Right lobe of liver (tissue), 6 donors: ENCODE results near the gene SMARCC2. TPM values are rescaled to one million over a fixed set of nuclear protein-coding genes. Genes with fewer than 3 reads are reported as not detected.

ENCODE experiments used
- ATAC-seq, 4 donors: fragments of 200-7000 bp; cut with Tn5 transposase; one replicate each; pipeline ENCODE4 v1.9.1; 2020; ENCODE audit warnings: mild to moderate bottlenecking in 4 of 4, moderate library complexity in 4 of 4
- DNase-seq, 3 donors: peaks; one replicate each; pipeline ENCODE4 v3.0.0-alpha.2; 2020
- H3K27ac ChIP-seq, 3 donors: fragments of 200-600 bp; one replicate each; pipeline ENCODE4 v1.8.0; 2022
- H3K27me3 ChIP-seq, 2 donors: fragments of 200-600 bp; one replicate each; pipeline ENCODE4 v1.8.0; 2022
- H3K36me3 ChIP-seq, 4 donors: fragments of 200-600 bp; sonication (generic) in 1 of 4; one replicate each; pipeline versions ENCODE4 v1.5.1 to v1.8.0; 2017 to 2022; ENCODE audit warnings: control low read depth in 1 of 4
- H3K4me1 ChIP-seq, 4 donors: fragments of 200-600 bp; sonication (generic) in 1 of 4; one replicate each; pipeline versions ENCODE4 v1.5.1 to v1.8.0; 2017 to 2022; ENCODE audit warnings: control low read depth in 1 of 4
- H3K4me3 ChIP-seq, 3 donors: fragments of 200-600 bp; one replicate each; pipeline ENCODE4 v1.8.0; 2022
- H3K9me3 ChIP-seq, 4 donors: fragments of 200-600 bp; sonication (generic) in 1 of 4; one replicate each; pipeline versions ENCODE4 v1.5.1 to v1.8.0; 2017 to 2022; ENCODE audit warnings: control low read depth in 1 of 4
- POLR2A ChIP-seq: fragments of 450-650 bp; IDR thresholded peaks from one replicate; pipeline ENCODE4 v1.6.1; 2017; ENCODE audit warnings: antibody characterized with exemption, mild to moderate bottlenecking
- WGBS: methylation state at CpG from one replicate; pipeline ENCODE4 v1.1.6; 2018; ENCODE audit warnings: low coverage, low lambda C conversion rate; ENCODE audit not compliant: insufficient coverage; ENCODE audit errors: missing lambda C conversion rate; 5-methylcytosine and 5-hydroxymethylcytosine counted together
- intact Hi-C, 2 donors: fragments of 100-400 bp; cut with DNase I; formaldehyde crosslinking; loops; one replicate each; pipeline versions ENCODE4 v1.11.2 to v1.14.1; 2022
- total RNA-seq, 6 experiments: library from RNA; depleted of rRNA in 2 of 6; stranded (reverse); fragments of >200 nt in 2 of 6; fragmentation: NEBNext Ultra II Directional in 3 of 6; extraction: Animal tissue kit (Norgen Biotek cat#: 25700) in 3 of 6; gene quantifications; one replicate each; pipeline versions ENCODE4 v1.1.0 to v1.2.4, GENCODE V29; 2016 to 2023
- TF ChIP-seq, protein P1 (sequence below), 4 donors: fragments of 200-600 bp in 3 of 4; fragments of 450-650 bp in 1 of 4; IDR thresholded peaks; one replicate each; pipeline versions ENCODE4 v1.5.1 to v1.8.0; 2016 to 2022; ENCODE audit warnings: antibody characterized with exemption in 4 of 4, mild to moderate bottlenecking in 2 of 4
- donor health status: DM: no; HTN: yes; CAD: no.
- donor health status: DM: no; HTN: no; CAD: no.
- donor health status: DM: no; HTN: no; CAD: no.
- donor health status: DM: no; HTN: yes; CAD: no.
- donor health status: DM: no; HTN: yes; CAD: no.

The SMARCC2 gene
- total RNA-seq, 6 experiments from 2014 or later: 17.9 to 40.8 (median 25.7) TPM

DNA sequence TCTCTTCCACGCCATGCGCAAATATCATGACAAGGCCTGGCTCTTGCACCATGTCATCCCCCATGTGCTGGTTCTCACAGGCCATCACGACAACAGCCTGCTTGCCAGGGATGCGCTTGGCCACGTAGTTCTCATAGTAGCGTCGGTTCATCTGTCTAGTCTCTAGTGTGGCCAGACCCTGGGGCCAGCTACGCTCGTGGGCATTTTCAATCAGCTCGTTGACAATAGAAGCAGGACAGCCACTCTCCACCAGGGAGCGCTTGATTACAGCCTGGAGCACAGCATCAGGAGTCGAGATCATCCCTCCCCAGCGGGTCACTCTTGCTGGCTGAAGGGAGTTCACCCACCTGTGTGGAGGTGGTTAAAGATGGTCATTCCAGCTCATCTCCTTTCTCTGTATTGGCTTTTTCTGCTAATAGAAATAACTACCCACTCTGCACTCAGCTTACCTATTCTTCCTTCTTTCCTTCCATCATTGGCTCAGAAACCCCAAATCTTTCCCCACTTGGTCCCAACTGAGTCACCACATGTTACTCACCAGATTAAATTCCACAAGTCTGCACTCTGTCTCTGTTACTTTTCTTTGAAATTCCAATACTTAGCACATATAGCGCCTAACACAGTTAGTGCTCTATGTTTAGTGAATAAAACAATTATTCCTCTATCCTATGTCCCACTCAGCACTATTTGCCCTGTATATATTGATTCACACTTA lies 17.3 kb upstream of the SMARCC2 start:
- H3K27me3 ChIP-seq: no peaks in the 10 kb centered on the region
- no peaks in the 10 kb centered on the region for H3K9me3 ChIP-seq
- WGBS: 55% methylated on average over 8 of the region's 14 CpGs
- peaks cover 5 to 54% (median 27%) of the 10 kb centered on the region in 4 donors for H3K36me3 ChIP-seq
- intact Hi-C loops: no loop called here
- TF ChIP-seq, protein P1, sequence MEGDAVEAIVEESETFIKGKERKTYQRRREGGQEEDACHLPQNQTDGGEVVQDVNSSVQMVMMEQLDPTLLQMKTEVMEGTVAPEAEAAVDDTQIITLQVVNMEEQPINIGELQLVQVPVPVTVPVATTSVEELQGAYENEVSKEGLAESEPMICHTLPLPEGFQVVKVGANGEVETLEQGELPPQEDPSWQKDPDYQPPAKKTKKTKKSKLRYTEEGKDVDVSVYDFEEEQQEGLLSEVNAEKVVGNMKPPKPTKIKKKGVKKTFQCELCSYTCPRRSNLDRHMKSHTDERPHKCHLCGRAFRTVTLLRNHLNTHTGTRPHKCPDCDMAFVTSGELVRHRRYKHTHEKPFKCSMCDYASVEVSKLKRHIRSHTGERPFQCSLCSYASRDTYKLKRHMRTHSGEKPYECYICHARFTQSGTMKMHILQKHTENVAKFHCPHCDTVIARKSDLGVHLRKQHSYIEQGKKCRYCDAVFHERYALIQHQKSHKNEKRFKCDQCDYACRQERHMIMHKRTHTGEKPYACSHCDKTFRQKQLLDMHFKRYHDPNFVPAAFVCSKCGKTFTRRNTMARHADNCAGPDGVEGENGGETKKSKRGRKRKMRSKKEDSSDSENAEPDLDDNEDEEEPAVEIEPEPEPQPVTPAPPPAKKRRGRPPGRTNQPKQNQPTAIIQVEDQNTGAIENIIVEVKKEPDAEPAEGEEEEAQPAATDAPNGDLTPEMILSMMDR (IDR thresholded peaks at IDR 0.05): peak; percentile 44 to 62 (median 52)
- TF ChIP-seq POLR2A: no peak
- H3K4me3 ChIP-seq: no peak overlapping the region
- no peak overlapping the region for H3K27ac ChIP-seq
- DNase-seq (peak in 2 of 3 donors; percentile 45 to 57), ATAC-seq (peak; percentile 82 to 85 (median 84))
- H3K4me1 ChIP-seq: peaks cover 0 to 7% (median 0%) of the 10 kb centered on the region in 4 donors

DNA sequence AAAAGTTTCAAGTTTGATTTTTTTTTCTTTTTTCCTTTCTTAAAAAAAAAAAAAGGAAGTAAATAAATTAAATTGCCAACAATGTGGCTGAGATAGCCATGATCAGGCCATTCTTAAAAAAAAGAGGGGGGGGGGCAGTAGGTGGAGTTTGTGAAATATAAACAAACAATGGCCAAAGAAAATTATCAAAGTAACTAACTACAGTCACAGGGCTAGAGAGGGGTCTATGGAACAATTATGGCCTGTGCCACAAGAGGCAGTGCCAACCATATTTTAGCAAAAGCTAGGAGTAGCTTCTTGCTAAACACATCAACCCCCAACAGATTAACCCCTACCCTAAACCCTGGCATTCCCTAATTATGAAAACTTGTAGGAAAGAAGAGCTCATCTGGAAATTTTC lies 16.2 kb upstream of the SMARCC2 start:
- Histone ChIP-seq H3K9me3 (no peaks in the 10 kb centered on the region), H3K27ac (no peak overlapping the region), H3K4me3 (no peak overlapping the region), H3K36me3 (peaks cover 5 to 44% (median 26%) of the 10 kb centered on the region in 4 donors), H3K4me1 (peaks cover 0 to 7% (median 0%) of the 10 kb centered on the region in 4 donors), H3K27me3 (no peaks in the 10 kb centered on the region)
- ATAC-seq: no peak
- TF ChIP-seq, protein P1 (IDR thresholded peaks at IDR 0.05): no peak
- no peak for TF ChIP-seq POLR2A
- intact Hi-C loops: no loop called here
- DNase-seq: no peak

DNA sequence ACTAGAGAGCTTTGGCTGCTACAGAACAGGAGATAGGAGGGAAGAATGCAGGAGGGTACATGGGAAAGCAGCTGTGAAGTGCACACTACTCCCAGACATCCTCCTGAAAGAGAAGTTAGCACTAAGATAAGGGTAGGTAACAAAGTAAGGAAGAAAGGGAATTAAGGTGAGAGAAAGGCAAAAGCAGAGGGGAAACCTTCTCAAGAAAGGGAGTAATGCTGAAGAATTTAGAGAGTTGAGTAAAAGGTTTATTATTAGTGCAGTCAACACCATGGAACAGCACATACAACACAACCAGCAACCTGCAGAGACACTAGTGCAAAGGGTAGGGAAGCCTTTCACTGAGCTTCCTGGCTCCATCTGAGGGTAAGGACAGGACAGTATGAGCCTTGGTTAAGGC lies 15.0 kb upstream of the SMARCC2 start:
- Histone ChIP-seq H3K4me3 (no peak overlapping the region), H3K27me3 (no peaks in the 10 kb centered on the region), H3K9me3 (no peaks in the 10 kb centered on the region), H3K36me3 (peaks cover 0 to 33% (median 17%) of the 10 kb centered on the region in 4 donors), H3K27ac (no peak overlapping the region), H3K4me1 (peaks cover 0 to 7% (median 0%) of the 10 kb centered on the region in 4 donors)
- no peak for TF ChIP-seq POLR2A
- TF ChIP-seq, protein P1 (IDR thresholded peaks at IDR 0.05): no peak
- no peak for DNase-seq
- ATAC-seq: no peak
- intact Hi-C loops: no loop called here

GRCh38 chr12:56202838-56203237 lies 13.6 kb upstream of the SMARCC2 start:
- Histone ChIP-seq H3K36me3 (peaks cover 0 to 23% (median 14%) of the 10 kb centered on the region in 4 donors), H3K9me3 (no peaks in the 10 kb centered on the region), H3K27me3 (no peaks in the 10 kb centered on the region), H3K4me1 (peaks cover 0 to 7% (median 0%) of the 10 kb centered on the region in 4 donors), H3K27ac (no peak overlapping the region), H3K4me3 (no peak overlapping the region)
- no peak for ATAC-seq
- intact Hi-C loops: no loop called here
- no peak for TF ChIP-seq POLR2A
- TF ChIP-seq, protein P1 (IDR thresholded peaks at IDR 0.05): no peak
- WGBS: 68% methylated on average over 2 of the region's 2 CpGs
- no peak for DNase-seq
